HepG2 (cell line): ENCODE results near the gene SGSH. TPM values are rescaled to one million over a fixed set of nuclear protein-coding genes. Genes with fewer than 3 reads are reported as not detected.

Experiments
- ATAC-seq: fragments of 200-7000 bp; cut with Tn5 transposase; 3 replicates; pipeline ENCODE4 v1.9.1; 2020; ENCODE audit warnings: mild to moderate bottlenecking, moderate library complexity
- BruUV-seq: library from RNA; stranded (reverse); fragments of 400-500 nt; replicated peaks from 2 replicates; lab custom pipeline; 2021; lab: Mats Ljungman, UMichigan
- CTCF ChIA-PET: fragments of 300-600 bp; formaldehyde crosslinking; extraction: SDS; loops from one replicate; lab custom pipeline; 2021; ENCODE audit warnings: low total read pairs, inconsistent platforms, low intra/inter-chr PET ratio; lab: Yijun Ruan, JAX
- POLR2A ChIA-PET: fragments of 350-600 bp; sonication (Branson Sonifier 250); formaldehyde crosslinking; loops from one replicate; lab custom pipeline; 2020; ENCODE audit warnings: antibody characterized with exemption, inconsistent platforms; lab: Yijun Ruan, JAX
- DNase-seq: peaks from one replicate; pipeline ENCODE4 v3.0.0-alpha.2; 2015; ENCODE audit warnings: low spot score
- FAIRE-seq: peaks from 3 replicates; lab custom pipeline; 2011; peaks lifted over from hg19 to GRCh38; lab: Jason Lieb, UNC
- H2AFZ ChIP-seq: one replicate; pipeline ENCODE4 v1.6.1; 2011; ENCODE audit warnings: low read length, inconsistent platforms
- H3K27ac ChIP-seq: fragments of 300-600 bp; 3 replicates; pipeline ENCODE4 v1.8.0; 2011; ENCODE audit warnings: mixed run types, mild to moderate bottlenecking, mixed read lengths, low read length, inconsistent platforms; ENCODE audit not compliant: insufficient read depth; ENCODE audit errors: extremely low read length
- H3K27me3 ChIP-seq, 2 experiments: fragments of 200-600 bp in 1 of 2; 2 replicates in 1 of 2; 3 replicates in 1 of 2; pipeline versions ENCODE4 v1.6.0 to v1.8.0; 2011; ENCODE audit warnings: low read length in 2 of 2, mild to moderate bottlenecking in 2 of 2, moderate library complexity in 2 of 2, inconsistent platforms in 1 of 2; ENCODE audit not compliant: insufficient read depth in 2 of 2, control insufficient read depth in 1 of 2
- H3K36me3 ChIP-seq, 2 experiments: fragments of 200-600 bp in 1 of 2; replicated peaks in 1 of 2; 2 replicates in 1 of 2; 3 replicates in 1 of 2; pipeline versions ENCODE4 v1.5.1 to v1.8.0; 2011; ENCODE audit warnings: low read length in 2 of 2, inconsistent platforms in 1 of 2; ENCODE audit not compliant: insufficient read depth in 2 of 2, control insufficient read depth in 1 of 2
- H3K4me1 ChIP-seq: 2 replicates; pipeline ENCODE4 v1.5.1; 2012; ENCODE audit warnings: low read length, inconsistent platforms; ENCODE audit not compliant: insufficient read depth
- H3K4me2 ChIP-seq: 2 replicates; pipeline ENCODE4 v1.6.0; 2011; ENCODE audit warnings: low read depth, low read length, inconsistent platforms
- H3K4me3 ChIP-seq, 3 experiments: fragments of 200-600 bp in 1 of 3; sonication (generic), shearing (Covaris generic) in 1 of 3; replicated peaks in 1 of 3; 2 replicates each; pipeline ENCODE4 v1.5.1; 2011 to 2016; ENCODE audit warnings: low read length in 3 of 3, inconsistent platforms in 2 of 3, low read depth in 2 of 3, mild to moderate bottlenecking in 2 of 3, control low read depth in 1 of 3, mixed read lengths in 1 of 3; ENCODE audit not compliant: insufficient read depth in 1 of 3
- H3K79me2 ChIP-seq: one replicate; pipeline ENCODE4 v1.6.1; 2011; ENCODE audit warnings: low read length, inconsistent platforms; ENCODE audit not compliant: insufficient read depth
- H3K9ac ChIP-seq: 2 replicates; pipeline ENCODE4 v1.6.0; 2011; ENCODE audit warnings: mild to moderate bottlenecking, low read depth, low read length, inconsistent platforms; ENCODE audit not compliant: insufficient read depth
- H3K9me3 ChIP-seq: 2 replicates; pipeline ENCODE4 v1.5.1; 2012; ENCODE audit warnings: mild to moderate bottlenecking, low read length
- H4K20me1 ChIP-seq: 2 replicates; pipeline ENCODE4 v1.6.0; 2011; ENCODE audit warnings: inconsistent platforms, mild to moderate bottlenecking, low read length, moderate library complexity; ENCODE audit not compliant: insufficient read depth
- ATF2 ChIP-seq: sonication (generic); formaldehyde crosslinking; IDR thresholded peaks from 2 replicates; pipeline ENCODE4 v1.4.0; 2020; ENCODE audit warnings: missing genetic modification reagents
- ZNF382 ChIP-seq: sonication (generic); formaldehyde crosslinking; IDR thresholded peaks from 2 replicates; pipeline ENCODE4 v1.5.0; 2020; ENCODE audit warnings: missing genetic modification reagents, mild to moderate bottlenecking, borderline replicate concordance
- ZNF788 ChIP-seq: sonication (generic); formaldehyde crosslinking; IDR thresholded peaks from 2 replicates; pipeline ENCODE4 v1.5.0; 2020; ENCODE audit warnings: mild to moderate bottlenecking, missing genetic modification reagents, borderline replicate concordance
- ZXDC ChIP-seq: sonication (generic); formaldehyde crosslinking; IDR thresholded peaks from 2 replicates; pipeline ENCODE4 v1.5.0; 2020; ENCODE audit warnings: mild to moderate bottlenecking, missing genetic modification reagents
- WGBS: methylation state at CpG from one replicate; pipeline ENCODE4 v1.1.6; 2017; ENCODE audit warnings: low lambda C conversion rate; 5-methylcytosine and 5-hydroxymethylcytosine counted together
- in situ Hi-C: cut with HindIII; loops from 2 replicates; pipeline ENCODE4 v1.10.0; 2017; ENCODE audit warnings: low pct_unique_long_range_greater_than_20kb; ENCODE audit not compliant: extremely low pct_ligation_motif_present
- intact Hi-C: fragments of 100-400 bp; cut with micrococcal nuclease; formaldehyde crosslinking; loops from one replicate; pipeline ENCODE4 v1.10.0; 2022; ENCODE audit not compliant: unreplicated experiment
- polyA plus RNA-seq, 8 experiments: library from polyadenylated mRNA; depleted of rRNA in 3 of 8; stranded (reverse) in 7 of 8; unstranded in 1 of 8; fragments of >200 nt; fragmentation: Illumina TruSeq in 4 of 8; extraction: Trizol in 4 of 8; gene quantifications; 2 replicates each; pipeline versions ENCODE4 v1.2.1 to v1.2.3, GENCODE V29; 2011 to 2016; ENCODE audit warnings: low read depth in 4 of 8, missing spikeins in 1 of 8, mixed read lengths in 1 of 8; ENCODE audit not compliant: insufficient read depth in 1 of 8
- total RNA-seq, 5 experiments: library from RNA; depleted of rRNA; stranded (reverse); fragments of >200 nt; fragmentation: Illumina TruSeq; extraction: Trizol; gene quantifications; 2 replicates each; pipeline ENCODE4 v1.2.3, GENCODE V29; 2016; ENCODE audit warnings: low read depth in 1 of 5

Gene SGSH
- total and polyA plus RNA-seq, 2 of the 13 experiments (the other 11 are each of a cell fraction or from before 2014, with no cell fraction given), result 12.2 to 17.6 TPM

DNA sequence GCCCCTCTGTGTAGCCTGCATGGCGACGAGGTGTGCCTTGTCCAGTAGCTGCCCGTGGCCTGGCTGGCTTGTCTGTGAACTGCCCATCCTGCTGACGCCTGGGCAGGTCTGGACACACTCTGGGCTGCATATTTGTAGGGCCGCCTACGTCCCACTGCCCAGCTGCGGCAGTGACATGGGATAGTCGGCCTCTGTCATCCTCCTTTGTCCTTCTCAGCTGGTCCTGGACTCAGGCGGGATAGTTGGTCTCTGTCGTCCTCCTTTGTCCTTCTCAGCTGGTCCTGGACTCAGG is 35.8 kb downstream of the SGSH start:
- no peak for FAIRE-seq
- no peak overlapping the region for H3K4me3 ChIP-seq
- no peaks in the 10 kb centered on the region for H3K79me2 ChIP-seq
- peaks cover 15% of the 10 kb centered on the region for H3K4me1 ChIP-seq
- no peaks in the 10 kb centered on the region for H4K20me1 ChIP-seq
- H3K9ac ChIP-seq, result no peak overlapping the region
- no peak overlapping the region for H2AFZ ChIP-seq
- in situ Hi-C loops, result no loop called here
- ChIA-PET POLR2A (interaction anchor here (1.1 kb wide), 1 partner anchor 38 kb away, joined by 3 read pairs; no protein-coding TSS in a partner anchor), CTCF (no interaction called here)
- no TSS peak for BruUV-seq
- H3K36me3 ChIP-seq, result no peaks in the 10 kb centered on the region
- peaks cover 21 to 97% of the 10 kb centered on the region in 2 experiments for H3K27me3 ChIP-seq
- no peak for DNase-seq
- H3K27ac ChIP-seq, result no peak overlapping the region
- no peaks in the 10 kb centered on the region for H3K9me3 ChIP-seq
- TF ChIP-seq ZNF788 (CRISPR knock-in tag), result no peak
- no peak for TF ChIP-seq ZNF382 (CRISPR knock-in tag)
- TF ChIP-seq ATF2 (CRISPR knock-in tag), result no peak
- no peak for TF ChIP-seq ZXDC (CRISPR knock-in tag)
- TF ChIP-seq, all 625 proteins: peak for 0
- 32% methylated on average over 8 of the region's 10 CpGs for WGBS
- no peak overlapping the region for H3K4me2 ChIP-seq
- peak; percentile 6; the same call in 1 of the 3 replicates for ATAC-seq
- intact Hi-C loops, result no loop called here
